HG03432 (cell line): ENCODE results near the gene SLC6A2.
"Not testable (repeated sequence)": the region's sequence is repeated elsewhere in the genome, so short reads cannot be mapped to it uniquely, and the experiment has no call there.

ENCODE experiments used
- ATAC-seq: cut with Tn5 transposase; IDR thresholded peaks from one replicate; pipeline ENCODE4 v1.9.1; 2021; ENCODE audit warnings: mild to moderate bottlenecking, moderate library complexity; ENCODE audit not compliant: unreplicated experiment

SLC6A2 gene

DNA sequence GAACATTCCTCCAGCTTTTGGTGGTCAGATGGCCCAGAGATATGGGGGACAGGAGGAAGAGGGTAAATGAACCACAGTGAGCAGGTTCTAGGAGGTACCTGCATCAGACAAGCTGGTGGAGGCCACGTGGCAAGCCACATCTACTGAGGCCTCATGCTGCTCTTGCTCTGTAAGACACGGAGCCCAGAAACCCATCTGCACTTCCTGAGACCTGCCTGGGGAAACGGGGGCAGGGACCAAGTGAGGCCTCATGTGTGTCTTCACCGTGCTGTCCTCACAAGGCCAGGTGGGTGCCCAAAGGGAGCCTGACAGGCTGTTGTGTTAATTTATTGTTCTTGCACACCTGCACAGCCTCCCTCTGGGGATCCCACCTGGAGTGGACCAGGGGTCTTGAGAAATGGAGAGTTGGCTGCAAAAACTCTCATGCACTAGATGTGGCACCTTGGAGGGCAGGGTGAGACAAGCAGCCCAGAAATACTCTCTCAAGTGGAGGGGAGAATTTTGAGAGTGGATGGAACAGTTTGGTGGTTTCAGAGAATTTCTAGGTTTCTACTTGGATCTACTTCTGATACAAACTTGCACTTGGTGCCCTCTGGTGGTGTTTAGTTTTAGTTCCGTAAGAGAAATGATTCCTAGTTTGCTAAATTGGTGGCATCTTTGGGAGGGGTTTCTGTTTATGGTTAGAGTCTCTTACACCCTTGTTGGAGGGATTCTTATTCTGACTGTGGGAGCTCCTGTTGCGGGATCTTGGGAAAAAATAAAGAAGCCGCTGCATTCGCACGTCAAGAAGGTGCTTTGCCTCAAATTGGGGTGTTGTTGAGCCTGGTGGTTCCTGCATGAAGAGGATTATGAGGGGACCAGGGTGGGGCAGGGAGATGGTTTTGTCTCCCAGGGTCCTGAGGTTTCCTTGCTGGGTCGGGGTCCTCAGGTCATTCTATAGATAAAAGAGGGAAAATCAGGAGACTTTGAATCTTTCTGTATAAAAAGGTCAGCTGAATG lies 47.5 kb downstream of the SLC6A2 start:
- ATAC-seq, result no peak

DNA sequence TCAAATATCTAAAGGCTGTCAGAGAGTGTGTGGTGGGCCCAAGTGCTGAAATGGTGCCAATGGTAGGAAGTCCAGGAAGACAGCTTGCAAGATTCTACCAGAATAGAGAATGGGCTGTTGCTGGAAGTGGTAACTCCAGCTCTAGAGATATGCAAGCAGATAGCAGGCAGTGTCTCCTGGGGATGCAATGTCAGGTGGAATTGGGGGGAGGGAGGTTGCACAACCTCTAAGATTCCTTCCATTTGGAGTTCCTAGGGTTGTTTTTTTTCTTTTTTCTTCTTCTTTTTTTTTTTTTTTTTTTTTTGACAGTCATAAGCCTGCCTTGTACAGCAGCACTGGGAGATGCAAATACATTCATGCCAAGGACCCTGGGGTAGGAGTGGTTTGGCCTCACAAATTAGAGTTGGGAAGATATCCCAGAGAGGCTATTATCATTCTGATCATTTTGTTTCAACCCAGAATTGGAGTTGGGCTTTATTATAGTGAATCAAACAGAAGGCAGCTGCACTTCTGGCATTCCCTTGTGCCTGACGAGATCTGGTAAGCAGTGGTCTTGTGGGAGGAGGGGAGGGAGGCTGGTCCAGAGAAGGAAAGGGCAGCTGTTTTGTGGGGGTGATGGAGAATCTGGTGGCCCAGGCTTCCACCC lies 51.1 kb downstream of the SLC6A2 start:
- ATAC-seq, result no peak

DNA sequence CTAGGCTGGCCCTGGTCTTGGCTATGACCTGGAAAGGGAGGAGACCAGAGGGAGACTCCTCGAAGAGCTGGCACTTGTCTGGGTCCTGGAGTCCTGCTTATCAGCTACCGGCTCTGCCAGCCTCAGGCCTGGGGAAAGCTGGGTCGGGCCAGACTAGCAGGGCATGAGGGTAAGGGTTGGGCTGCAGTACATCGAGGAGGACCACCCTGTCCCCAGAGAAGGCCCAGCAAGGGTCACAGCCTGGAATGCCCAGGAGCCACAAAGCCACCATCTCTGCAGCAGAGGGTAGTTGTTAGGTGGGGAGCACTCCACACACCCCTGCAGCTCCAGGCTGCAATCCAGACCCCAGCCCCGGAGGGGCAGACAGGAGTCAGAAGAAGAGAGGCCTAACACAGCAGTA lies 54.0 kb downstream of the SLC6A2 start:
- no peak for ATAC-seq

GRCh38 chr16:55710466-55710865 lies 54.7 kb downstream of the SLC6A2 start:
- no peak for ATAC-seq

GRCh38 chr16:55711959-55712876 lies 56.4 kb downstream of the SLC6A2 start:
- ATAC-seq, result peak; percentile 74

DNA sequence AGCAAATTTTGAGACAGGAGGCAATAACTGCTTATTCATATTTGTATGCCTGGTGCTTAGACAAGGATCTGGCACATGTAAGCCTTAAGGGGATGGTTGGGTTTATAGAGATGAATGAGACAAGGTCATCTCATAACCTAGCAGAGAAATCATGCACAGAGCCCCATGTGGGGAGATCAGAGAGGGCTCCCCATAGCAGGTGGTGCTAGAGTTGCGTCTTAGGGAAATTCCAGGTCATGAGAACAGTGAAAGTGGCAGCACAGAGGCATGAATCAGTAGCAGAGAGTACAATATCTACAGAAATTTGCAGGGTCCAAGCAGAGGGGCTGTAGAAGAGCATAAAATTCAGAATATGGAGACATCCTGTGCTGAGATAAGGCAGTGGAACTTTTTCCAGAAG lies 57.3 kb downstream of the SLC6A2 start:
- no peak for ATAC-seq

DNA sequence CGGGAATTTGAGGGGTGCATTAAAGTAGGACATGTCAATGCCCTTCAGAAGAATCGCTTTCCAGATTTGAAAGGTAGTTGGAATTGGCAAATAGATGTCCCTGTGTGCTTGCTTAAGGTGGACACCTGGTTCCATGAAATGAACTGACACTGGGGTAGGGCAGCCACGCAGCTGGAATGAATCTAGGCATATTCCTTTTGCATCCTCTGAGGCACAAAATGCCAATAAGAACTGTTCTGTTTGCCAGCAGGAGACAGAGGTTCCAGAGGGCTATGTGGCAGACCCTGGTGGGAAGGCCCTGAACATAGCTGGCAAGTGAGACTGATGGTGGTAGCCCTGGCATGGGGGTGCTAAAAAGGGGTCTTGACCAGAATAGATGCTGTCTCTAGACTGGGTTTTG lies 61.5 kb downstream of the SLC6A2 start:
- no peak for ATAC-seq

- no peak for ATAC-seq
Measured at GRCh38 chr16:55725055-55725777, 69.4 kb downstream of the SLC6A2 start.

GRCh38 chr16:55728797-55729196 lies 73.0 kb downstream of the SLC6A2 start:
- no peak for ATAC-seq

- ATAC-seq, result no peak
Measured at GRCh38 chr16:55730115-55730514, 74.3 kb downstream of the SLC6A2 start.

GRCh38 chr16:55732496-55732895 lies 76.7 kb downstream of the SLC6A2 start:
- ATAC-seq, result no peak

DNA sequence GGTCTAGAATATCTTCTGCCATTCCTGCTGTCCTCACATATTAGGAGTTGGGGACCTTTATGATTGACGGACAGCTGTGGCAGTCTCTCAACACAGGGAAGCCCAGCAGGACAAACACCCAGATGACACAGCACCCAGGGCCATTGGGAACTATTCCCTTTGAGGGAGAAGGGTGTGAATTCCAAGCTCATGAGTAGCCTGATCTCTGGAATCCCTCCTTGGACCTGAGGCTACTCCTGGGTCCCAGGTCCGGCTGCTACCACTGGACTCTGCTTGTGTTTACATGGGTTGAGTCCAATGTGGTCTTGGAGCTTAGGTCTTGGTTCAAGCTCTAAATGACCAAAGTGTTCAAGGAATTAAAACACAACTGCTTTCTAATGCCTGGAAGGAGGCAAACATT lies 78.9 kb downstream of the SLC6A2 start:
- no peak for ATAC-seq

DNA sequence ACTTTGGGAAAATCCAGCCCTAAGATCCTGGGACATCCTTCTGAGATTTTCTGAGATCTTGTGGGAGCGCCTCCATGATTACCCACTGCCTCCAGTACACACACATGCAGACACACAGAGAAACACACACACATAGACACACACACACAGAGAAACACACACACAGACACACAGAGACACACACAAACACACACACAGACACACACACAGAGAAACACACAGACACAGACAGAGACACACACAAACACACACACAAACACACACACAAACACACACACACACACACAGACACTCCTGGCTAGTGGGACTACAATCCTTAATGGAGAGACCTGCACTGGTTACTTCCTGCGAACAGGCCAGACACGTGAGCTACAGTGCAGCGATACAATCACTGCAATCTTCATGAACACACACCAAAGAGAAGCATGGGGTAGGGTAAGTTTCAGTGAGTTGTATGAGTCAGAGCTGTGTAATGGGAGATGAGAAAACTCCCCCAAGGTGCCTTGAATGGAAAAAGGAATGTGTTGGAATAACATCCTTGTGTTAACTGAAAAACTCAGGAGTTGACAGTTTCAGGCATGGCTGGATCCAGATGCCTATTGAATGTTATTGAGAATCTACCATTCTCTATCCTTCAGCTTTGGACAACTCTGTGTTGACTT lies 79.5 kb downstream of the SLC6A2 start:
- no peak for ATAC-seq

GRCh38 chr16:55736671-55737070 lies 80.9 kb downstream of the SLC6A2 start:
- no peak for ATAC-seq

DNA sequence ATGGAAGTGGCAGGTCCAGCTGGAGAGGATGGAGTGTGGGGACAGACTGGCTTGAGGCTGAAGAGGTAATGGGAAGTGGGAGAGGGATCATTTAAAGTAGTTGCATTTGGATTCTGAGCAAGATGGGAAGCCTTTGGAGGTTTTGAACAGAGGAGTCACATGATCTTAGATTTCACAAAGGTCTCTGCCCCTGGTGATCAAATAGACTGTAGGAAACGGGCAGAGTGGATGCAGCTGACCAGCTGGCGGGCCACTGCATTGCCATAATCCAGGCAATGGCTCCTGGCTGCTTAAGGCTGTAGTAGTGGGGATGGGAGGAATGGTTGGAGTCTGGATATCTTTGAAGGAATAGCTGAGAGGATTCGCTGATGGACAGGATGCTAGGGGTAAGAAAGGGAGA lies 81.5 kb downstream of the SLC6A2 start:
- no peak for ATAC-seq

DNA sequence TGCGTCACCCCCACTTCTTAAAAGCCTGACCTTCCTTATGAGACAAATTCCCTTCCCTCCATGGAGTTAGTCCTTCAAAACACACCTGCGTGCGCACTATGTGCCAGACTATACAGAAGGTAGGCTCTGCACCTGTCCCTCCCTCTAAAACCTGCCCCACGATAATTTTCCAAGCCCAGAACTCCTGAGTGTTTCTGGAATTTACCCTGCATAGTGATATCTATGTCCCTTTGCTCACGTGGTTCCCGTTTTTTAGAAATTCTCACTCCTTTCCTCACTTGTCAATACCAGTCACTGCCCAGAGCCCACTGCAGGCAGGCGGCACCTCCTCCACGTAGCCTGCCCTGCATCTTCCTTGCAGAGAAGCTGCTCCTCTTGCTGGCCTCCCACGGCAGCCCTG lies 82.2 kb downstream of the SLC6A2 start:
- no peak for ATAC-seq

GRCh38 chr16:55746081-55746480 lies 90.3 kb downstream of the SLC6A2 start:
- no peak for ATAC-seq

DNA sequence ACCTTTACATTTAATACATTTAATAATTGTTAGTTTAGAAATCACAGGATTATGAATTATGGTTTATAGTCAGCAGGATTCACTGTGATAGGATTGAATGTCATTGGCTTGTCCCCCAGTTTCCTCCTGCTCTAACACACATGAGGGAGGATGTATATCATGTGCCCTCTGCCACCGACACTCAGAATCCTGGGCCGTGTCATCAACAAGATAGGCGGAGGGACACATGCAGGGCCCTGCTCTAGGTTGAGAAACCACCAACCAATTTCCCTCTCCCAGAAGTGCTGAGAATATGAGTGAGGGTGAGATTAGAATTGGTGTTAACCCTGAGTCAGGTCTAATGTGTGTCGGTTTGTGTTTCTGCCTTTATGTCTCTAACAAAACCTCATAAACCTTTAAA lies 92.0 kb downstream of the SLC6A2 start:
- no peak for ATAC-seq

GRCh38 chr16:55752465-55753144 lies 96.8 kb downstream of the SLC6A2 start:
- not testable (repeated sequence) for ATAC-seq
